K562 (cell line): Measurements from ENCODE around the gene PRDM11. TPM values are rescaled to one million over a fixed set of nuclear protein-coding genes. Genes with fewer than 3 reads are reported as not detected.

Experiments
- CXXC5 ChIP-seq: fragments of 250-450 bp; sonication (Bioruptor Pico); IDR thresholded peaks from 2 replicates; pipeline ENCODE4 v1.8.0; 2022; ENCODE audit warnings: inconsistent platforms, mild to moderate bottlenecking, moderate library complexity
- DIDO1 ChIP-seq: fragments of 450-650 bp; IDR thresholded peaks from 2 replicates; pipeline ENCODE4 v1.6.1; 2016; ENCODE audit warnings: low read depth, missing biosample characterization, missing genetic modification characterization
- FIP1L1 ChIP-seq: fragments of 200-400 bp; formaldehyde crosslinking; IDR thresholded peaks from 2 replicates; pipeline ENCODE4 v1.6.1; 2018; ENCODE audit warnings: mild to moderate bottlenecking, low read depth, low read length; ENCODE audit not compliant: poor library complexity, severe bottlenecking
- FOXP1 ChIP-seq: sonication (generic); formaldehyde crosslinking; IDR thresholded peaks from 2 replicates; pipeline ENCODE4 v1.8.0; 2022; ENCODE audit warnings: mild to moderate bottlenecking, missing genetic modification reagents
- MIER1 ChIP-seq: fragments of 450-650 bp; IDR thresholded peaks from 2 replicates; pipeline ENCODE4 v1.6.1; 2016; ENCODE audit warnings: antibody characterized with exemption, mild to moderate bottlenecking, low read depth
- PCBP2 ChIP-seq: fragments of 200-400 bp; formaldehyde crosslinking; IDR thresholded peaks from 2 replicates; pipeline ENCODE4 v1.6.1; 2018; ENCODE audit warnings: low read length, low read depth, mild to moderate bottlenecking, moderate library complexity; ENCODE audit not compliant: poor library complexity, severe bottlenecking
- RFX1 ChIP-seq: fragments of 450-650 bp; IDR thresholded peaks from 2 replicates; pipeline ENCODE4 v1.6.1; 2016; ENCODE audit warnings: mild to moderate bottlenecking, moderate library complexity
- SAFB2 ChIP-seq: fragments of 200-400 bp; formaldehyde crosslinking; IDR thresholded peaks from 2 replicates; pipeline ENCODE4 v1.6.1; 2018; ENCODE audit warnings: borderline replicate concordance, low read length, low read depth, moderate library complexity; ENCODE audit not compliant: severe bottlenecking
- STAT5A ChIP-seq: IDR thresholded peaks from 2 replicates; pipeline ENCODE4 v1.6.1; 2012; ENCODE audit warnings: low read length, inconsistent platforms, borderline replicate concordance
- TCF3 ChIP-seq: sonication (generic); formaldehyde crosslinking; IDR thresholded peaks from 2 replicates; pipeline ENCODE4 v1.4.0; 2020; ENCODE audit warnings: mild to moderate bottlenecking, missing genetic modification reagents
- ZNF239 ChIP-seq: fragments of 250-450 bp; sonication (Bioruptor Pico); IDR thresholded peaks from 2 replicates; pipeline ENCODE4 v1.4.0; 2020; ENCODE audit warnings: mild to moderate bottlenecking
- ZNF324 ChIP-seq: fragments of 250-450 bp; sonication (Bioruptor Pico); IDR thresholded peaks from 2 replicates; pipeline ENCODE4 v1.4.0; 2020; ENCODE audit warnings: mild to moderate bottlenecking
- ZNF76 ChIP-seq: fragments of 250-450 bp; sonication (Bioruptor Pico); IDR thresholded peaks from 2 replicates; pipeline ENCODE4 v1.4.0; 2020; ENCODE audit warnings: mild to moderate bottlenecking, moderate library complexity, borderline replicate concordance
- polyA plus RNA-seq, 8 experiments: library from polyadenylated mRNA; depleted of rRNA in 4 of 8; stranded (reverse) in 5 of 8; unstranded in 3 of 8; fragments of >200 nt; fragmentation: Nextera tagmentation in 2 of 8; fragmentation: Illumina TruSeq in 1 of 8; extraction: Ambion mirVana in 2 of 8; extraction: Trizol in 1 of 8; gene quantifications; 2 replicates each; pipeline versions ENCODE4 v1.2.1 to v1.2.3, GENCODE V29; 2011 to 2014; ENCODE audit warnings: inconsistent platforms in 1 of 8, missing spikeins in 1 of 8
- total RNA-seq, 7 experiments: library from RNA; depleted of rRNA in 6 of 7; stranded (reverse); fragments of >200 nt in 6 of 7; fragmentation: Illumina TruSeq in 2 of 7; extraction: Trizol in 2 of 7; gene quantifications; 2 replicates each; pipeline versions ENCODE4 v1.2.1 to v1.2.3, GENCODE V29; 2011 to 2021; ENCODE audit warnings: low replicate concordance in 1 of 7
- TF ChIP-seq, protein P1 (sequence below), 2 experiments: fragments of 200-800 bp in 1 of 2; sonication (Bioruptor generic) in 1 of 2; sonication (generic) in 1 of 2; formaldehyde crosslinking in 1 of 2; IDR thresholded peaks in 1 of 2; conservative IDR thresholded peaks in 1 of 2; 2 replicates each; pipeline versions ENCODE4 v1.5.0 to v1.6.1; 2016 to 2020; ENCODE audit warnings: missing compliant biosample characterization in 1 of 2, missing genetic modification characterization in 1 of 2, missing genetic modification reagents in 1 of 2
- TF ChIP-seq, protein P2 (sequence below): sonication (generic); formaldehyde crosslinking; IDR thresholded peaks from 2 replicates; pipeline ENCODE4 v1.5.0; 2020; ENCODE audit warnings: missing genetic modification reagents
- TF ChIP-seq, protein P3 (sequence below): fragments of 250-450 bp; sonication (Bioruptor Pico); IDR thresholded peaks from 2 replicates; pipeline ENCODE4 v1.8.0; 2021; ENCODE audit warnings: borderline replicate concordance, mild to moderate bottlenecking, moderate library complexity; ENCODE audit not compliant: poor library complexity, severe bottlenecking
- TF ChIP-seq, protein P4 (sequence below): sonication (generic); formaldehyde crosslinking; IDR thresholded peaks from 2 replicates; pipeline ENCODE4 v1.9.0; 2022; ENCODE audit warnings: mild to moderate bottlenecking, missing genetic modification reagents
- TF ChIP-seq, protein P5 (sequence below): fragments of 250-450 bp; sonication (Bioruptor Pico); IDR thresholded peaks from 2 replicates; pipeline ENCODE4 v1.5.0; 2021; ENCODE audit warnings: mild to moderate bottlenecking, borderline replicate concordance
- TF ChIP-seq, protein P6 (sequence below): fragments of 200-800 bp; sonication (Bioruptor generic); IDR thresholded peaks from 2 replicates; pipeline ENCODE4 v1.6.1; 2017; ENCODE audit warnings: missing genetic modification characterization, missing compliant biosample characterization

PRDM11 gene
- total and polyA plus RNA-seq, 9 of the 15 experiments (the other 6 are each of a cell fraction or from before 2014, with no cell fraction given) = 0.01 to 1.1 (median 0.29) TPM

DNA sequence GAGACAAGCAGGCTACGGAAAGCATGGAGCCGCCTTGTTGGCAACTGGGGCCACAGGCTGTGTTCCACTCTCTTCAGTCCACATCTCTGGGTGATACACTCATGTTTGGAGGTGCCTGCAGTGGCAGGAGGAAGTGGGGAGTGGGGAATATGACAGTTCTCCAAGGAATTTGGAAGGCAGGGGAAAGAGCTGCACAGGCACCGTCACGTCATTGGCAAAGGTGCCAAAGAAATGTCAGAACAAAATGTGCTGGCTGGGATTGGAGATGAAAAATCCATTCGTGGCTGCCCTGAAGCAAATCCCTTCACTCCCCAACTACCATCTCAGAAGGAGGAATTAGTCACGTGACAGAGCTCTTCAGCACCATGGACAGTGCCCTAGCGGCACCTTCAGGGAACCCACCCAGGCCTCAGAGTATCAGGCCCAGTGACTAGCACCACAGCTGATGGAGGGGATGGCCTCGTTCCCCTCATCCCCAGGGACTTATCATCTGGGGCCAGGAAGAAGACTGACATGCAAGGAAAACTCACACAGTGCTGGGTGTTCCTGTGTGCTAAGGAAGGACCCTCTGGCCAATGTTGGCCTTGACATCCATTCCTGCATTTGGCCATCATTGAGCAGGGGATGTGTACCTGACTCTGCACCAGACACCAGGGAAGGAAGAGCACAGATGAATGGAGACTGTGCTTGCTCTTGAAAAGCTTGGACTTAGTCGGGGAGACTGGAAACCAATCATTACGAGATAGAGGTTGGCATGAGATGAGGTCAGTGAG is 48.5 kb upstream of the PRDM11 start (continued):
- TF ChIP-seq, protein P1, sequence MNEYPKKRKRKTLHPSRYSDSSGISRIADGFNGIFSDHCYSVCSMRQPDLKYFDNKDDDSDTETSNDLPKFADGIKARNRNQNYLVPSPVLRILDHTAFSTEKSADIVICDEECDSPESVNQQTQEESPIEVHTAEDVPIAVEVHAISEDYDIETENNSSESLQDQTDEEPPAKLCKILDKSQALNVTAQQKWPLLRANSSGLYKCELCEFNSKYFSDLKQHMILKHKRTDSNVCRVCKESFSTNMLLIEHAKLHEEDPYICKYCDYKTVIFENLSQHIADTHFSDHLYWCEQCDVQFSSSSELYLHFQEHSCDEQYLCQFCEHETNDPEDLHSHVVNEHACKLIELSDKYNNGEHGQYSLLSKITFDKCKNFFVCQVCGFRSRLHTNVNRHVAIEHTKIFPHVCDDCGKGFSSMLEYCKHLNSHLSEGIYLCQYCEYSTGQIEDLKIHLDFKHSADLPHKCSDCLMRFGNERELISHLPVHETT (CRISPR knock-in tag; conservative IDR thresholded peaks at IDR 0.05 in 1 of 2, IDR thresholded peaks at IDR 0.05 in 1 of 2) = no peak
- TF ChIP-seq DIDO1 (0 out of 2 replicates have a peak, but pooled peaks have one; percentile 27), CXXC5 (CRISPR knock-in tag) (peak; percentile 25; the same call in 1 of the 2 replicates), STAT5A (no peak), ZNF76 (CRISPR knock-in tag) (no peak), PCBP2 (no peak), FOXP1 (peak; percentile 73; the same call in 1 of the 2 replicates), SAFB2 (no peak), RFX1 (no peak), MIER1 (peak; percentile 97), ZNF324 (CRISPR knock-in tag) (no peak), FIP1L1 (no peak), TCF3 (CRISPR knock-in tag) (no peak), ZNF239 (CRISPR knock-in tag) (no peak)
- TF ChIP-seq, protein P2, sequence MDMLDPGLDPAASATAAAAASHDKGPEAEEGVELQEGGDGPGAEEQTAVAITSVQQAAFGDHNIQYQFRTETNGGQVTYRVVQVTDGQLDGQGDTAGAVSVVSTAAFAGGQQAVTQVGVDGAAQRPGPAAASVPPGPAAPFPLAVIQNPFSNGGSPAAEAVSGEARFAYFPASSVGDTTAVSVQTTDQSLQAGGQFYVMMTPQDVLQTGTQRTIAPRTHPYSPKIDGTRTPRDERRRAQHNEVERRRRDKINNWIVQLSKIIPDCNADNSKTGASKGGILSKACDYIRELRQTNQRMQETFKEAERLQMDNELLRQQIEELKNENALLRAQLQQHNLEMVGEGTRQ = peak; percentile 94
- TF ChIP-seq, protein P3, sequence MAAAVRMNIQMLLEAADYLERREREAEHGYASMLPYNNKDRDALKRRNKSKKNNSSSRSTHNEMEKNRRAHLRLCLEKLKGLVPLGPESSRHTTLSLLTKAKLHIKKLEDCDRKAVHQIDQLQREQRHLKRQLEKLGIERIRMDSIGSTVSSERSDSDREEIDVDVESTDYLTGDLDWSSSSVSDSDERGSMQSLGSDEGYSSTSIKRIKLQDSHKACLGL (CRISPR knock-in tag) = no peak
- TF ChIP-seq, protein P4, sequence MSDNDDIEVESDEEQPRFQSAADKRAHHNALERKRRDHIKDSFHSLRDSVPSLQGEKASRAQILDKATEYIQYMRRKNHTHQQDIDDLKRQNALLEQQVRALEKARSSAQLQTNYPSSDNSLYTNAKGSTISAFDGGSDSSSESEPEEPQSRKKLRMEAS (CRISPR knock-in tag) = peak; percentile 28; the same call in 1 of the 2 replicates
- TF ChIP-seq, protein P5, sequence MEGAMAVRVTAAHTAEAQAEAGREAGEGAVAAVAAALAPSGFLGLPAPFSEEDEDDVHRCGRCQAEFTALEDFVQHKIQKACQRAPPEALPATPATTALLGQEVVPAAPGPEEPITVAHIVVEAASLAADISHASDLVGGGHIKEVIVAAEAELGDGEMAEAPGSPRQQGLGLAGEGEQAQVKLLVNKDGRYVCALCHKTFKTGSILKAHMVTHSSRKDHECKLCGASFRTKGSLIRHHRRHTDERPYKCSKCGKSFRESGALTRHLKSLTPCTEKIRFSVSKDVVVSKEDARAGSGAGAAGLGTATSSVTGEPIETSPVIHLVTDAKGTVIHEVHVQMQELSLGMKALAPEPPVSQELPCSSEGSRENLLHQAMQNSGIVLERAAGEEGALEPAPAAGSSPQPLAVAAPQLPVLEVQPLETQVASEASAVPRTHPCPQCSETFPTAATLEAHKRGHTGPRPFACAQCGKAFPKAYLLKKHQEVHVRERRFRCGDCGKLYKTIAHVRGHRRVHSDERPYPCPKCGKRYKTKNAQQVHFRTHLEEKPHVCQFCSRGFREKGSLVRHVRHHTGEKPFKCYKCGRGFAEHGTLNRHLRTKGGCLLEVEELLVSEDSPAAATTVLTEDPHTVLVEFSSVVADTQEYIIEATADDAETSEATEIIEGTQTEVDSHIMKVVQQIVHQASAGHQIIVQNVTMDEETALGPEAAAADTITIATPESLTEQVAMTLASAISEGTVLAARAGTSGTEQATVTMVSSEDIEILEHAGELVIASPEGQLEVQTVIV = no peak
- TF ChIP-seq, protein P6, sequence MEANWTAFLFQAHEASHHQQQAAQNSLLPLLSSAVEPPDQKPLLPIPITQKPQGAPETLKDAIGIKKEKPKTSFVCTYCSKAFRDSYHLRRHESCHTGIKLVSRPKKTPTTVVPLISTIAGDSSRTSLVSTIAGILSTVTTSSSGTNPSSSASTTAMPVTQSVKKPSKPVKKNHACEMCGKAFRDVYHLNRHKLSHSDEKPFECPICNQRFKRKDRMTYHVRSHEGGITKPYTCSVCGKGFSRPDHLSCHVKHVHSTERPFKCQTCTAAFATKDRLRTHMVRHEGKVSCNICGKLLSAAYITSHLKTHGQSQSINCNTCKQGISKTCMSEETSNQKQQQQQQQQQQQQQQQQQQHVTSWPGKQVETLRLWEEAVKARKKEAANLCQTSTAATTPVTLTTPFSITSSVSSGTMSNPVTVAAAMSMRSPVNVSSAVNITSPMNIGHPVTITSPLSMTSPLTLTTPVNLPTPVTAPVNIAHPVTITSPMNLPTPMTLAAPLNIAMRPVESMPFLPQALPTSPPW (CRISPR knock-in tag) = no peak
